ENCODE data around the gene ANAPC16.
"Not testable (repeated sequence)": the region's sequence is repeated elsewhere in the genome, so short reads cannot be mapped to it uniquely, and the experiment has no call there.

The ANAPC16 gene

DNA sequence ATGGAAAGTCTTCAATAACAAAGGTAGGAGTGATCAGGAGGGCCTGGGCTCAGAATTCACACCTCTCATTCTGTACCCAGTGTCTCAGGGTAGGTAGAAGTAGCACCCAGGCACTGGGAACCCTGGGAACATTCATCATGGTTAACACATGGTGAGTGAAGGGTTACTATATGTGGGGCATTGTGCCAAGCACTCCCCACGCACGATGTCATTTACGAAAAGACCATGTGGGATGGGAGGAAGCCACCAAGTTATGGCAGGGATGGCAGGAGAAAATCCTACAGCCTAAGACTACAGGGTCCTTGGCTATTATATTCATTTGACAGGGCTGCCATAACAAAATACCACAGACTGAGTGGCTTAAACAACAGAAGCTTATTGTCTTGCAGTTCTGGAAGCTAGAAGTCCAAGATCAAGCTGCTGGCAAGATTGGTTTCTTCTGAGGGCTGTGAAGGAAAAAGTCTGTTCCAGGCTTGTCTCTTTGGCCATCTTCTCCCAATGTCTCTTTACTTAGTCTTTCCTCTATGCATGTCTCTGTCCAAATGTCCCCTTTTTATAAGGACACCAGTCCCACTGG is 30.2 kb downstream of the ANAPC16 start:
- no peak for DNase-seq

- DNase-seq, result peak; percentile 90
Observed at GRCh38 chr10:72248468-72249151, 32.8 kb downstream of the ANAPC16 start.

DNA sequence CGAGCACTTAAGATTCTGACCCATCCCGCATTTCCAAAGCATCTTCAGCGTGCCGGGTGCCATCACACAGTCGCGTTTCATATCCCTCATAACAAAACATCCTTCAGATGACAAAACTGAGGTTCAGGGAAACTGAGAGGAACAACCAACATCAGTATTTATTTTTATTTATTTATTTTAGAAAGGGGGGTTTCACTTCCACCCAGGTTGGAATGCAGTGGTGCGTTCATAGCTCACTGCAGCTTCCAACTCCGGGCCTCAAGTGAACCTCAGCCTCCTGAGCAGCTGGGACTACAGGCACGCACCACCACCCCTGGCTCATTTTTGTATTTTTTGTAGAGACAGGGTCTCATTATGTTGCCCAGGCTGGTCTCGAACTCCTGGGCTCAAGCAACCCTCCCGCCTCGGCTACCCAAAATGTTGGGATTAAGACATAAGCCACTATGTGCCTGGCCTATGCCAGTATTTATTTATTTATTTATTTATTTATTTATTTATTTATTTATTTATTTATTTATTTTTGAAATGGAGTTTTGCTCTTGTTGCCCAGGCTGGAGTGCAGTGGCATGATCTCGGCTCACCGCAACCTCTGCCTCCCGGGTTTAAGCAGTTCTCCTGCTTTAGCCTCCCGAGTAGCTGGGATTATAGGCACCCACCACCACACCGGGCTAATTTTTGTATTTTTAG is 33.5 kb downstream of the ANAPC16 start:
- DNase-seq, result not testable (repeated sequence)

- DNase-seq, result no peak
Observed at GRCh38 chr10:72250666-72251065, 34.9 kb downstream of the ANAPC16 start.

- DNase-seq, result no peak
Observed at GRCh38 chr10:72251635-72252034, 35.8 kb downstream of the ANAPC16 start.

DNA sequence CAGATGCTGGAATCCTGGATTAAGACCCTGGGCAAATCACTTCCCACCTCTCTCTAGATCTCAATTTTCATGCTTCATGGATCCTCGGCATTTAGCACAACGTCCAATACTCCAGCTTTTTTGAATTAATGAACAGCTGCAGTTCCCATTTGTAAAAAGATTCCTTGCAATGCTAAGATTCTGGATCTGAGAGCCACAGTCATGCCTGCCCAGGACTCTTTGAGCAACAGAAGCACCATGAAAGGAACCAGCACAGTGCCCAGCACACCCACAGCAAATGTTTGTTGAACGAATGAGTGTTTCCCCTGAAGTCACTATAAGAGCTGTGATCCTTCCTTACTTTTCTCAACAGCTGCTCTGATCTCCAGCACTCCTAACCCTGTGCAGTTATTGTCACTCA is 37.2 kb downstream of the ANAPC16 start:
- DNase-seq, result no peak

GRCh38 chr10:72253578-72253977 is 37.8 kb downstream of the ANAPC16 start:
- no peak for DNase-seq

DNA sequence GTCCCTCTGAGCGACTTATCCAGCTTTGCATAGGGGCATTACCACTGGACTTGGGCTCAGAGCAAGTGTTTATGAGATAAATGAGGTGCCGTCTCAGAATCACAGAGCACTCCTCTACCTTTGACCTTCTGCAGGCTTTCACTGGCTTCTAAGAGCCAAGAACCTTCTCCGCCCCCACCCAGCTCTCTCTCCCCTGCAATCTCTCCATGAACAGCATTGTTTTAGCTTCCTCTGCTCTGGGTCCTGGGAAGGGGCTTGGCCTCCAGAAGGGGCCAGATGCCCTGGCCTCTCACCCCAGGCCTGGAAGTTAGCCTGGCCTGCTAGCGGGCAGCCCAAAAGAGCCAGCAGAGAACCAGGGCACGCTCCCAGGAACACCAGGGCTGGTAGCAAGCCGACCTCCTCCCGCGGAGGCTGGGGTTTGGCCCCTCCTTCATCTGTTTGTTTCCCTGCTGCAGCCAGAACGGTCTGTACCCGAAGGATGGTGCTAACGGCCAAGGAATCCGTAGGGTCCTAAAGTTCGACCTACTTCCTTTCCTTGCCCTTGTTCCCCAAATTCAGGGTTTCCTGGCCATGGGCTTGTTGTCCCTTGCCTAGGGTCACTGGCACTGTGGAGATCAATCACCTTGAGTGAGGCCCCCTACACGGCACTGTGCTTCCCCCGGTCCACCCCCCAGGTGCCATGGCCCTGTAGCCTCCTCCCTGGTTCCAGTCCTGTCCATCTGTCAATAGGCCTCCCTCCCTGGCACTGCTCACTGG is 39.2 kb downstream of the ANAPC16 start:
- no peak for DNase-seq

DNA sequence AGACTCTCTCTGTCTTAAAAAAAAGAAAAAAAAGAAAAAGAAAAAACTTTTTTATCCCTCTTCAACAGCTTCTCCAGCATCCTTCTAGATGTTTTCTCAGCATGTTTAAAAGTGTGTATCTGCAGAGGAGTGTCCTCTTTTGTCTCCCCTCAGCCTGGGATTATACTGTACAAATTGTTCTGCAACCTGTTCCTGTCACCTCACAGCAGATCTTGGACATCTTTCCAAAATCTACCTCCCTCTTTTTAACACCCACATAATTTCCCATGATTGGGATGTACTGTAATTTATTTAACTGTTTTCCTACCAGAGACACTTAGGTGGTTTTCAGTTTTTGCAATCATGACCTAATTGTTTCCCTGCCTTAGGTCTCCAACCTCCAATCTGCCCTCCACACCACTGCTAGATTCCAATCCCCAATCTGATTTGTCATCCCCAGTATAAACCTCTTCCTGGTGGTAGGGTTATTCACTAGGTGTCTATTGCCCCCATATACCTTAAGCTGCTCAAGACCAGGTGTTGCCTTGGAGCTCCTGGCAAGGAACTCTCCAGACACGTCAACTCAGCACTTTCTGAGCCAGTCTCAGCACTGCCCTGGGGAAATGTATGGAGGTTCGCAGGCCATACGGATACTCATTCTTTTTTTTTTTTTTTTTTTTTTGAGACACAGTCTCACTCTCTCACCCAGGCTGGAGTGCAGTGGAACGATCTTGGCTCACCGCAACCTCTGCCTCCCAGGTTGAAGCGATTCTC is 40.3 kb downstream of the ANAPC16 start:
- DNase-seq, result no peak

DNA sequence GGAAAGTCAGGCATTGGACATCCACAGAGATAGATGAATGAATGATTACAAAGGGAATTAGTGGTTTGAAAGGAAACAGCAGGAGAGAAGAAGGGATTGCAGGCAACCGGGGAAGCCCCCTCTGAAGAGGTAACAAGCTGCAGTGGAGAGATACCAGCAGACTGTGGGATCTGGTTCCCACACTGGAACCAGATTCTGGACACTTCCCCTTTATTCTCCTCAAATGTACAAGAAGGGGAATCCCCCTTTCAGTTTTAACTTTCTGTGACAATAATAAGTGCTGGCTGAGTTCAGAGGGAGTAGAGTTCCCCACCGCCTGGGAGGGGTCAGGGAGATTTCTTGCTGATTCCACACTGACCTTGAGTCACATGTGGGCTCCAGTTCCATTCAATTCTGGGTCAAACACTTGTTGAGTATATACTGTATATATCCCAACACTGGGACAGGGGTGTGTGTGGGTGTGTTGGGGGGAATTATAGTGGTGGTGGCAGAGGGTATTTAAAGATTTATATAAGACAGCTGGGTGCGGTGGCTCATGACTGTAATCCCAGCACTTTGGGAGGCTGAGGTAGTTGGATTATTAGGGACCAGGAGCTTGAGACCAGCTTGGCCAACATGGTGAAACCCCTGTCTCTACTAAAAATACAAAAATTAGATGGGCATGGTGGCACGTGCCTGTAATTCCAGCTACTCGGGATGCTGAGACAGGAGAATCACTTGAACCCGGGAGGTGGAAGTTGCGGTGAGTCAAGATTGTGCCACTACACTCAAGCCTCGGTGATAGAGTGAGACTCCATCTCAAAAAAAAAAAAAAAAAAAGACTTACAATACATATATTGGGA is 41.5 kb downstream of the ANAPC16 start:
- DNase-seq, result no peak

DNA sequence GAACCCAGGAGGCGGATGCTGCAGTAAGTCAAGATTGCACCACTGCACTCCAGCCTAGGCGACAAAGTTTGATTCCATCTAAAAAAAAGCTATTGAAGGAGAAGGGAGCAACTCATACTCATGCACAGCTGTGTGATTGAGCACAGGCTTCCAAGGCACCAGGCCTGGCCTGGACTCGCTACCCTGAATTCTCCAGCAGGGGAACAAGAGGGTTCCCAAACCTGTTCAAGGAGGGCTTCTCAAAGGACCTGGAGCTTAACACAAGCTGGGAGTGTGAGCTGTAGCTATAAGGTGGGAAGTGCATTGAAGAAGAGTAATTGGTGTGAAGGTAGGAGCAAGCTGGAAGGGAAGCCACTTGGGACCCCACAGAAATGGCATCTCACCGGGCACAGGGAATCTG is 42.8 kb downstream of the ANAPC16 start:
- no peak for DNase-seq

GRCh38 chr10:72259491-72260238 is 43.9 kb downstream of the ANAPC16 start:
- DNase-seq, result no peak

- DNase-seq, result peak; percentile 95
Observed at GRCh38 chr10:72260239-72260975, 44.6 kb downstream of the ANAPC16 start.

GRCh38 chr10:72260976-72261783 is 45.4 kb downstream of the ANAPC16 start:
- peak; percentile 91 for DNase-seq

DNA sequence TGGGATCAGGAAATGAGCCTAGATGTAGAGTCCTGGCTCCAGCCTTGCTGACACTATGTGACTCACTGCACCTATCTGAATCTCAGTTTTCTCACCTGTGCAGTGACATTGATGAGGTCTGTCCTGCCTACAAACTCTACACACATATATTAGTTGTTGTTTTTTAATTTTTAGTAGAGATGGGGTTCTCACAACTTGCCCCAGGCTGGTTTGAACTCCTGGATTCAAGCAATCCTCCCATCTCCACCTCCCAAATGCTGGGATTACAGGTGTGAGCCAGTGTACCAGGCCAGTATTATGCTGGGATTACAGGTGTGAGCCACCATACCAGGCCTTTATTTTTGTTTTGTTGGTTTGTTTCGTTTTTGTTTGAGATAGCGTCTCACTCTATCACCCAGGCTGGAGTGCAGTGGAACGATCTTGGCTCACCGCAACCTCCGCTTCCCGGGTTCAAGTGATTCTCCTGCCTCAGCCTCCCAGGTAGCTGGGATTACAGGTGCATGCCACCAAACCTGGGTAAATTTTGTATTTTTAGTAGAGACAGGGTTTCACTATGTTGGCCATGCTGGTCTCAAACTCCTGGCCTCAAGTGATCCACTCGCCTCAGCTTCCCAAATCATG is 46.1 kb downstream of the ANAPC16 start:
- no peak for DNase-seq

DNA sequence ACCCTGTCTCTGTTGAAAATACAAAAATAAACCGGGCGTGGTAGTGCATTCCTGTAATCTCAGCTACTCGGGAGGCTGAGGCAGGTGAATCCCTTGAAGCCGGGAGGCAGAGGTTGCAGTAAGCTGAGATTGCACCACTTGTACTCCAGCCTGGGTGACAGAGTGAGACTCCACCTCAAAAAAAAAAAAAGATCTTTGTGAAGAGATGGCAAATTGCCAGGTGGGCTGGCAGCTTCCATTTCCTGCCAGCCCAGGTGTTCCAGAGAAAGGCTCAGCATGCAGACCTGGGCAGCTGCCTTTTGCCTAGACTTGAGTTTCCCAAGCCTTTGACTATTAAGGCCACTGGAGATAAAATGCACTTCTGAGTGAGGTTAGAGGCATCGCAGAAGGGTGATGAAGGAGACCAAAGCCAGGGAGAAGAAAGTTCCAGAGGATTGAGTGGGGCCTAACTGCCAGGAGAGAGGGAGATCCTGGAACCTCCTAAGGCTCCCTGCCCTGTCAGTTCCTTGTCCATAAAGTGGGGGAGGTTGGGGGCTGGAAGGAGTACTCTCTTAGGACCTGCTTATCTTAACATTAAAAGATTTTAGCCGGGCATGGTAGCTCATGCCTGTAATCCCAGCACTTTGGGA is 47.9 kb downstream of the ANAPC16 start:
- no peak for DNase-seq

- DNase-seq, result no peak
Observed at GRCh38 chr10:72264536-72264935, 48.7 kb downstream of the ANAPC16 start.

GRCh38 chr10:72265508-72265907 is 49.7 kb downstream of the ANAPC16 start:
- no peak for DNase-seq

All from activated CD4-positive, alpha-beta T cell treated with anti-CD3 and anti-CD28 coated beads, Interleukin-2, amount 50 U/mL, for 16 hours (primary cell).